DND-41 (cell line): ENCODE measurements around the gene LRRC53.

Experiments used
- ATAC-seq: fragments of 200-7000 bp; cut with Tn5 transposase; 3 replicates; pipeline ENCODE4 v1.9.1; 2021; ENCODE audit warnings: low read depth; ENCODE audit not compliant: insufficient read depth
- DNase-seq: peaks from one replicate; pipeline ENCODE4 v3.0.0-alpha.2; 2020
- H2AFZ ChIP-seq: 2 replicates; pipeline ENCODE4 v1.6.0; 2012; ENCODE audit warnings: low read depth, low read length
- H3K27ac ChIP-seq: 2 replicates; pipeline ENCODE4 v1.5.1; 2012; ENCODE audit warnings: low read length, inconsistent platforms
- H3K27me3 ChIP-seq: fragments of 200-600 bp; sonication (generic); 2 replicates; pipeline ENCODE4 v1.6.0; 2012; ENCODE audit warnings: low read length, mild to moderate bottlenecking, inconsistent platforms; ENCODE audit not compliant: insufficient read depth, poor library complexity
- H3K36me3 ChIP-seq: 2 replicates; pipeline ENCODE4 v1.5.1; 2012; ENCODE audit warnings: low read length, inconsistent platforms; ENCODE audit not compliant: insufficient read depth
- H3K4me1 ChIP-seq: 2 replicates; pipeline ENCODE4 v1.5.1; 2012; ENCODE audit warnings: mild to moderate bottlenecking, low read length; ENCODE audit not compliant: insufficient read depth
- H3K4me2 ChIP-seq: 2 replicates; pipeline ENCODE4 v1.6.0; 2012; ENCODE audit warnings: mild to moderate bottlenecking, moderate library complexity, low read length, inconsistent platforms; ENCODE audit not compliant: insufficient read depth
- H3K4me3 ChIP-seq, 2 experiments: fragments of 200-600 bp in 1 of 2; shearing (Covaris generic) in 1 of 2; 2 replicates each; pipeline ENCODE4 v1.5.1; 2012 to 2016; ENCODE audit warnings: inconsistent platforms in 2 of 2, low read length in 2 of 2, mild to moderate bottlenecking in 2 of 2, low read depth in 1 of 2, moderate library complexity in 1 of 2
- H3K79me2 ChIP-seq: 2 replicates; pipeline ENCODE4 v1.6.0; 2012; ENCODE audit warnings: low read length, inconsistent platforms; ENCODE audit not compliant: insufficient read depth
- H3K9ac ChIP-seq: 2 replicates; pipeline ENCODE4 v1.6.0; 2012; ENCODE audit warnings: low read depth, mild to moderate bottlenecking, inconsistent platforms, low read length, moderate library complexity
- H3K9me3 ChIP-seq: 2 replicates; pipeline ENCODE4 v1.5.1; 2012; ENCODE audit warnings: low read length, moderate library complexity, mild to moderate bottlenecking, inconsistent platforms; ENCODE audit not compliant: insufficient read depth, severe bottlenecking
- H4K20me1 ChIP-seq: 2 replicates; pipeline ENCODE4 v1.6.0; 2012; ENCODE audit warnings: low read length; ENCODE audit not compliant: insufficient read depth
- EZH2 ChIP-seq: IDR thresholded peaks from 3 replicates; pipeline ENCODE4 v1.6.1; 2012; ENCODE audit warnings: borderline replicate concordance, low read depth, mild to moderate bottlenecking, moderate library complexity, low read length, inconsistent platforms; ENCODE audit not compliant: severe bottlenecking
- TF ChIP-seq, protein P1 (sequence below): IDR thresholded peaks from 2 replicates; pipeline ENCODE4 v1.5.1; 2012; ENCODE audit warnings: borderline replicate concordance, low read length, moderate library complexity, mild to moderate bottlenecking; ENCODE audit not compliant: poor library complexity, severe bottlenecking; ENCODE audit errors: extremely low read depth

LRRC53 gene

DNA sequence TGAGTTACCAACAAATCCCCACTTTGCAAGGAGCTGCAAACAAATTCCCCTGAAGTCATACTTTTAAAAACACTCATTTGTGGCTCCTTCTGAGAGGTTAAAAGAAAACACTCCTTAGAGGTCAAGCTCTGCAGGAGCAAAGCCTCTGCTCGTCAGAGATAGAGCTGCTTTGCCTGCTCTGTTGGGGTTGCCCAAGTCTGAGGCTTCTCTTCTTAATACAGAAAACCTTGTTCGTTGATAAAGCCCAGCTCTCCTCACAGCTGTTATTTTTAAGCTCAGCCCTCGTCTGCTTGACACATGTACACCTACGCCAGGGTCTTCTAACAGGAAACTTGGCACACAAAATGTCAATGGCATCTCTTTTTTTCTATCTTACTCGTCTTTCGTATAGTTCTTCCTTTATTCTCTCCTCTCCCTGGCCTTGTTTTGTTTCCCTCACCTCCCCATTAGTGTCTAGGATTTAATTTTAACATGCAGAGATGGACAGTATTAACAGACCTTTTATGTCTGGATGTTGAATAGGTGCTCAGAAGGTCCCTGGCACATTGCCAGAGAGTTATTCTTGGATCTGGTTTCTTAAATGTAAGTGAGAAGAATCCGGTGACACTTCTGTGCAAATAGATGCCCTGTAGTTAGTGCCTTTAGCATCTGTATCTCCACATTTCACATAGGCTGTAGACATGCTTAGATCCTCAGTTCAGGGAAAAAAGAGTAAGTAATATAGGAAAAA is 86.0 kb downstream of the LRRC53 start:
- no peaks in the 10 kb centered on the region for H3K27me3 ChIP-seq
- H3K79me2 ChIP-seq = no peaks in the 10 kb centered on the region
- H3K4me1 ChIP-seq = no peaks in the 10 kb centered on the region
- no peak for ATAC-seq
- H3K36me3 ChIP-seq = no peaks in the 10 kb centered on the region
- H3K9ac ChIP-seq = no peak overlapping the region
- H2AFZ ChIP-seq = no peak overlapping the region
- no peak overlapping the region for H3K4me3 ChIP-seq
- H3K27ac ChIP-seq = no peak overlapping the region
- TF ChIP-seq, protein P1, sequence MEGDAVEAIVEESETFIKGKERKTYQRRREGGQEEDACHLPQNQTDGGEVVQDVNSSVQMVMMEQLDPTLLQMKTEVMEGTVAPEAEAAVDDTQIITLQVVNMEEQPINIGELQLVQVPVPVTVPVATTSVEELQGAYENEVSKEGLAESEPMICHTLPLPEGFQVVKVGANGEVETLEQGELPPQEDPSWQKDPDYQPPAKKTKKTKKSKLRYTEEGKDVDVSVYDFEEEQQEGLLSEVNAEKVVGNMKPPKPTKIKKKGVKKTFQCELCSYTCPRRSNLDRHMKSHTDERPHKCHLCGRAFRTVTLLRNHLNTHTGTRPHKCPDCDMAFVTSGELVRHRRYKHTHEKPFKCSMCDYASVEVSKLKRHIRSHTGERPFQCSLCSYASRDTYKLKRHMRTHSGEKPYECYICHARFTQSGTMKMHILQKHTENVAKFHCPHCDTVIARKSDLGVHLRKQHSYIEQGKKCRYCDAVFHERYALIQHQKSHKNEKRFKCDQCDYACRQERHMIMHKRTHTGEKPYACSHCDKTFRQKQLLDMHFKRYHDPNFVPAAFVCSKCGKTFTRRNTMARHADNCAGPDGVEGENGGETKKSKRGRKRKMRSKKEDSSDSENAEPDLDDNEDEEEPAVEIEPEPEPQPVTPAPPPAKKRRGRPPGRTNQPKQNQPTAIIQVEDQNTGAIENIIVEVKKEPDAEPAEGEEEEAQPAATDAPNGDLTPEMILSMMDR = no peak
- TF ChIP-seq EZH2 = no peak
- H3K4me2 ChIP-seq = no peak overlapping the region
- no peaks in the 10 kb centered on the region for H4K20me1 ChIP-seq
- no peaks in the 10 kb centered on the region for H3K9me3 ChIP-seq
- DNase-seq = no peak

DNA sequence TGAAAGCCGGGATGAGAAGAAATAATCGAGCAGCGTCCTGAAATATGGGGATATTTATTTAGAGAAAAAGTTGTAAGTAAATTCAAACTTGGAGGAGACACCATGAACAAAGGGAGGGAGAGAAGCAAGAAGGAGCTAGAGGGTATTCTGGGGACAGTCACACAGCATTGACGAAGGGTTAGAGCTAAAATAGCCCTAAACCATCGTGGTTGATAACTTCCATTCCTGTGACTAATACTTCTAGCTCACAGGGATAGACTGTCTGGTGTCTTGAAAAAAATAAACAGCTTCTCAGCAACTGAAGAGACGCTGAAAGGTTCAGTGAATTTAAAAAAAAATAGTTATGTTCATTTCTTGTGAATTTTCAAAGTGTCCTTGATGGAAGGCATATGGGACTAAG is 86.7 kb downstream of the LRRC53 start:
- TF ChIP-seq, protein P1 = no peak
- no peak overlapping the region for H3K9ac ChIP-seq
- ATAC-seq = no peak
- H3K4me1 ChIP-seq = no peaks in the 10 kb centered on the region
- no peak overlapping the region for H3K27ac ChIP-seq
- no peaks in the 10 kb centered on the region for H3K36me3 ChIP-seq
- no peaks in the 10 kb centered on the region for H4K20me1 ChIP-seq
- H3K79me2 ChIP-seq = no peaks in the 10 kb centered on the region
- H3K27me3 ChIP-seq = no peaks in the 10 kb centered on the region
- DNase-seq = no peak
- no peak overlapping the region for H3K4me2 ChIP-seq
- H2AFZ ChIP-seq = no peak overlapping the region
- no peaks in the 10 kb centered on the region for H3K9me3 ChIP-seq
- H3K4me3 ChIP-seq = no peak overlapping the region

DNA sequence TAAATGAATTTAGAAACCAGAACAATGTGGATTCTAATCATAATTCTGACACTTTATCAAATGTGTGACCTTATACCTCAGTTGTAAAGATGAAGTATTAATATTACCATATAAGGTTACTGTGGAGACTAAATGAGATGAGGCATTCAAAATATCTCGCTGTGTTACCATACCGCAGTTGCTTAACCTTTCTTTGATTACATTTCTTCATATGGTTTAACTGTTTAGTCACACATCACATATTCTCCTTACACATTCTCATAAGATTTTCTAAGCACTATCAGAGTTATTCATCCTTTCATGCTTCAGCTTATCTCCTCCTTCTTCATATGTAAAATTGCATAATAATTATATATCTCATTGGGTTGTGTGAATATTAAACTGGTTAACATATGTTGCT is 88.9 kb downstream of the LRRC53 start:
- no peaks in the 10 kb centered on the region for H3K9me3 ChIP-seq
- H4K20me1 ChIP-seq = no peaks in the 10 kb centered on the region
- no peak for TF ChIP-seq EZH2
- TF ChIP-seq, protein P1 = no peak
- H3K9ac ChIP-seq = no peak overlapping the region
- H3K4me3 ChIP-seq = no peak overlapping the region
- ATAC-seq (no peak), DNase-seq (no peak)
- H3K27me3 ChIP-seq = no peaks in the 10 kb centered on the region
- no peaks in the 10 kb centered on the region for H3K79me2 ChIP-seq
- H3K27ac ChIP-seq = no peak overlapping the region
- H2AFZ ChIP-seq = no peak overlapping the region
- H3K36me3 ChIP-seq = no peaks in the 10 kb centered on the region
- no peak overlapping the region for H3K4me2 ChIP-seq
- H3K4me1 ChIP-seq = no peaks in the 10 kb centered on the region
